Occipital lobe (tissue), 2 donors: ENCODE measurements around the gene ELAVL3. TPM values are rescaled to one million over a fixed set of nuclear protein-coding genes. Genes with fewer than 3 reads are reported as not detected.
"Not testable (repeated sequence)": the region's sequence is repeated elsewhere in the genome, so short reads cannot be mapped to it uniquely, and the experiment has no call there.

Experiments
- DNase-seq: peaks from one replicate; lab custom pipeline; 2025; lab: John Stamatoyannopoulos, UW
- total RNA-seq: library from RNA; depleted of rRNA; stranded (reverse); fragments of >200 nt; gene quantifications from one replicate; pipeline ENCODE4 v1.2.3, GENCODE V29; 2014

ELAVL3 gene
- total RNA-seq, 1 donor from 2014 or later = 105 TPM

DNA sequence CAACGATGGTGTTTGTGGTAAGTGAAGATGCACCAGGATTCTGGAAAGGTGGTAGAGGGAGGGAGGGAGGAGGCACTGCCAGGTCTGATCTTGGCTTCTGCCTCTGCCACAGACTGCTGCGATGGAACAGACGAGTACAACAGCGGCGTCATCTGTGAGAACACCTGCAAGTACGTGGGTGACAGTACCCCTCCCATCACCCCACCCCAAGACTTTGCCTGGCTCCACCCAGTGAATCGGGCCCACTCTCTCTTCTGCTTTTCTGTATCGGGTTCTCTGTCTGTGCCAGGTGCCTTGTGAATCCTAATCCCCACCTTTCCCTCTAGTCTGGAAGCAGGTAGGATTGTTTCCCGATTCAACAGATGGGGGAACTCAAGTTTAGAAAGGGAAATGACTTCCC, 42.9 kb downstream of the ELAVL3 start:
- DNase-seq = no peak

DNA sequence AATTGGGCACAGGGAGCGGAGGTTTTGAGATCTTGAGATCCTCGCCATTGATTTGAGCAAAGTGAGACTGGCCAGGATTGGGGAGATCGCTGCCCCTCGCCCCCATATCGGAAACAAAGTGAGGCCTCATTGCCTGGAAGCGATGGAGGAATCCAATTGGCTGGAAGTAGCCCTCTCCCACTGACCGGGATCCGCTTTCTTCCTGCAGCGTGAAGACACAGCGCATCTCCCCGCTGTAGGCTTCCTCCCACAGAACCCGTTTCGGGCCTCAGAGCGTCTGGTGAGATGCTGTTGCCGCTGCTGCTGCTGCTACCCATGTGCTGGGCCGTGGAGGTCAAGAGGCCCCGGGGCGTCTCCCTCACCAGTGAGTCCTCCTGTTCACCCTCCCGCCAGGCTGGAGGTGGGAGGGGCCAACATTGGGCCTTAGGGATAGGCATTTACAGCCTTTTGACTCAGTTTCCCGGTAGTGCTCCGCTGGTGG, 45.0 kb downstream of the ELAVL3 start:
- no peak for DNase-seq

DNA sequence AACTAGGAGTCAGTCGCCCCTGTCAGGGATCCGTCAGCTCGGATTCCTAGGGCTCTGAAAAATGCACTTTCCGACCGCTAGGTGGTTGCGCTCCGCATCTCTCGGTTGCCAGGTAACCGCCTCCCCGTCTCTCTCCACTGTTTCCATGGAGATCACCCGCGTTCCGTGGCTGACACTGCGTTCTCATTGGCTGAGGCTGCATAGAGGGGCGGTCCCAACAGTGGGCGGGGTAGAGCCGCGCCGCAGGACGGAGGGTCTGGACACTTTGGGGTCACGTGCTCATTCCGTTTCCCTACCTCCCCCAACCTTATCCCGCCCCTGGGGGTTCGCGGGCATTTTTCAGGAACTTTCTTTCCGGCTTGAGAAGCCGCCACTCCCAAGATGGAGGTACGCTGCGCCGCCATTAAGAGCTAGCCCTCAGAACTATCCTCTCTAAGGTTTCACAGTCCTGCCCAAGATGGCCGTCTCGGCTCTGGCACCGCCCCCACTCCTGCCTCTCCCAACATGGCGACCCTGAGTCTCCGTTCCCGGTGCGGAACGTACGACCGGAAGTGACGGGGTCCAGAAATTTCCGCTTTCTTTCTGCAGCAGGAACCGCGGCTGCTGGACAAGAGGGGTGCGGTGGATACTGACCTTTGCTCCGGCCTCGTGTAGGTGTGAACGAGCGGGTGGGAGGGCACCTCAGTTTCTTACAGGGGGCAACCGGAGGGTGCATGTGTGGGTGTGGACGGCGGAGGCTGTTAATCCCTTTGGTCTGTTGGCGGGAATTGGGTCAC, 45.6 kb downstream of the ELAVL3 start, which contains the start of the genes ODAD3 and PRKCSH:
Gene ODAD3, minus strand, starts transcription at position 65 of the 776 bp plus-strand sequence. CDS start 105 bp downstream, outside the sequence.
Gene PRKCSH, plus strand, starts transcription at position 579 of the 776 bp plus-strand sequence. CDS start 483 bp downstream, outside the sequence.
- DNase-seq = peak; percentile 99

DNA sequence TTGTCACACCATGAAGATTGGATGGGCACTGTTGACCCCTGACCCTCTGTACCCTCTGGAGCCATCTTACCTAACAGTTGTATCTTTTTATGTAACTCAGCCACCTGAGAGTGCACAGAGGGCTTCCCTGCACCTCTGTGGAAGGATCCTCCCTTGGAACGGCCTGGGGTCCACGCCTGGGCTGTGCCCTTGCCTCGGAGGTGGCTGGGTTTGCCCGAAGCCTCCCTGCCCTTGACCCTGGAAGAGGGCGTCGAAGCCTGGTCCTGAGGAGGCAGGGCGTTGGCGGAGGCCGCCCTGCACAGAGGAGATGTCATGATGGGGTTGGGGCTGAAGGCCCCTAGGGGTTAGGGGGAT, 46.2 kb downstream of the ELAVL3 start:
- DNase-seq = no peak

DNA sequence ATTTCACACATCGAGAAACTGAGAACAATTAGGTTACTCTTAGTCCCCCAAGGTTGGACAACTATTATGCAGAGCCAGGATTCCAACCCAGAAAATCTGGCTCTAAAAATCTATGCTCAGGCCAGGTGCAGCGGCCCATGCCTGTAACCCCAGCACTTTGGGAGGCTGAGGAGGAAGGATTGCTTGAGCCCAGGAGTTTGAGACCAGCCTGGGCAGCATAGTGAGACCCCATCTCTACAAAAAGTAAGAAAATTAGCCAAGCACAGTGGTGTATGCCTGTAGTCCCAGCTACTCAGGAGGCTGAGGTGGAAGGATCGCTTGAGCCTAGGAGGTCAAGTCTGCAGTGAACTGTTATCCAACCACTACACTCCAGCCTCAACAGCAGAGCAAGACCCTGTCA, 47.3 kb downstream of the ELAVL3 start:
- DNase-seq = not testable (repeated sequence)

DNA sequence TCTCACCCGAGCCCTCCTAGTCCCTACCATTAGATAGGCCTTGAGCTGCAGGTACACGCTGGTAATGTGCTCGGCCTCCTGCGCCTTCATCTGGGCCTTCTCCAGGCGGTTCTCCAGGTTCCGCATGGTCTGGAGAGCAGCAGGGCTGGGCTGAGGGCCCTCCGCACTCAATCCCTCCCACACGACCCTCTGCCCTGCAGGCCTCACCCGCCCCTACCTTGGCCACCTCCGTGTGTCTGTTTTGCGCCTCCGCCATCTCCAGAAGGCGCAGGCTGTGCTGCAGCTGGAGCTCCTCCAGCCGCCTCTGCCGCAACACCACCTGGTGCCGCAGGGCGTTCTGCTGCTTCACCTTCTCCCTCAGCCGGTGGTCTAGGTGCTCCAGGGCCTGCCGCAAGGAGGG, 54.2 kb downstream of the ELAVL3 start:
- DNase-seq = no peak

DNA sequence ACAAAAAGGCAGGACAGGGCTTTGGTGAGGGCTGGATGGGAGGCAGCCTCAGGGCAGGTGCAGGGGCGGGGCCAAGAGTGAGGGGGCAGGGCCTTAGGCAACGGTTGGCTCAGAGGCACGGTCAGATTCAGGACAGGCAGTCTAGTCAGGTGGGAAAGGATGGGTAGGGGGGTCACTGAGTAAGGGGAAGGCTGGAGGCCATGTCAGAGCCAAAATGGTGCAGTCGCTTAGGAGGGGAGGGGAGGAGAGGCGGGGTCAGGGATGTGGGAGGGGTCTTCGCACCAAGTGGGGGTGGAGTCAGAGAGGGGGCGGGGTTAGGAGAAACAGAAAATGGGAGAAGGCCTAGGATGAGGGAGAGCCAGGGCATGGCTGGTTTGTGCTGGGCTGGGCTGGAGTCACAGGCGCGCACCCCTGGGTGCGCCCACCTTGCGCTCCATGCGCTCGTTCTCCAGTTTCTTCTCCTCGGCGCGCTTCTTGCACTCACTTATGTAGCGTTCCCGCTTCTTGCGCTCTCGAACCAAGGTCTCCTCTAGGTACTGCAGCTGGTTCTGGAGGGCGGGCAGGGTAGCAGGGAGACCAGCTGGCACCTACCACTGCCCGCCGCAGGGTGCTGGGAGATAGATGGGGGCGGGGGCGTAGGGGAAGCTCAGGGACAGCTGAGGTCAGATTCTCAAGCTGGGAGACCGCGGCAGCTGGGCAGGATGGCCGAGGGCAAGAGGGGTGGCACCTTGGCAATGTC, 55.0 kb downstream of the ELAVL3 start:
- DNase-seq = no peak

DNA sequence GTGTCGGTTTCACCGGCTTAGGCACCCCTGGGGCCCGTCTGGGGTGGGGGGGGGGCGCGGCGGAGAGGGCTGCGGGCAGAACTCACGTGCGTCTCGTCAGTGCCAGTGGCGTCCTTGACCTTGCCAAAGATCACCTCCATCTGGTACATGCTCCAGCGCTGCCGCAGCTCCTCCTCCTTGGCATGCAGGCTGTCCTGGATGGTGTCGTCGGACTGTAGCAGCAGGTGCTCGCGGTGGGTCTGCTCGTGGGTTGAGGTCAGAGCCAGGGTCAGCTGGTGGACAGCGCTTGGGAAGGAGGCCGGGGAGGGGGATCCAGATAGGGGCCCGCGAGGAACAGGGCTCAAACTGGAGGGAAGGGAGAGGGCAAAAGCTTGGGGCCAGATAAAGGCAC, 57.1 kb downstream of the ELAVL3 start:
- no peak for DNase-seq

DNA sequence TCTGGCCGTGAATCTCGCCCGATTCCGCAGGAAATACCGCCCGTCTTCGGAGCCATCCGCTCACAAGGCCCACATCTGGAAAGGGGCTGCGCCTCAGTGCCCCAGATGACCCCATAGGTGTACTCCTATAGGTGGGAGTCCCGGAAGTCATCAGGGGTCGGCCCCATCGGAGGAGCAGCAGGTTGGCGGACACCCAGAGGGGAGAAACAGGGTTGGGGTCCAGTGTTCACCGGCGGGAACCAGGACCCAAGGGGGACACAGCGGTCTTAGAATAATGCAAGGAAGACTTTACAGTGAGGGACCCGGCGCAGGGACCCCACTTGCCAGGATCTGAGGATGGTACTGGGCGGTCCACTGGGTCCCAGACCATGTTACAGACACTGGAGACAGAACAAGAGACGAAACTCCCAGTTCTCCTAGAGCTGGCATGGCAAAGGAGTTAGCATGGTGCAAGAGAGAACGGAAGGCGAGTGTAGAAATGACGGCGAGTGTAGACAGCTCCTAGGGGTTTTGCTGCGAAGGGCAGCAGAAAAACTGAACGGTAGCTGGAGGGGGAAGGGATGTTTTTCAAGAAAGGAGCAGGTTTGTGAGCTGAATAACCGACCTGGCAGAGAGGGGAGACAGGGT, 57.6 kb downstream of the ELAVL3 start:
- DNase-seq = no peak

DNA sequence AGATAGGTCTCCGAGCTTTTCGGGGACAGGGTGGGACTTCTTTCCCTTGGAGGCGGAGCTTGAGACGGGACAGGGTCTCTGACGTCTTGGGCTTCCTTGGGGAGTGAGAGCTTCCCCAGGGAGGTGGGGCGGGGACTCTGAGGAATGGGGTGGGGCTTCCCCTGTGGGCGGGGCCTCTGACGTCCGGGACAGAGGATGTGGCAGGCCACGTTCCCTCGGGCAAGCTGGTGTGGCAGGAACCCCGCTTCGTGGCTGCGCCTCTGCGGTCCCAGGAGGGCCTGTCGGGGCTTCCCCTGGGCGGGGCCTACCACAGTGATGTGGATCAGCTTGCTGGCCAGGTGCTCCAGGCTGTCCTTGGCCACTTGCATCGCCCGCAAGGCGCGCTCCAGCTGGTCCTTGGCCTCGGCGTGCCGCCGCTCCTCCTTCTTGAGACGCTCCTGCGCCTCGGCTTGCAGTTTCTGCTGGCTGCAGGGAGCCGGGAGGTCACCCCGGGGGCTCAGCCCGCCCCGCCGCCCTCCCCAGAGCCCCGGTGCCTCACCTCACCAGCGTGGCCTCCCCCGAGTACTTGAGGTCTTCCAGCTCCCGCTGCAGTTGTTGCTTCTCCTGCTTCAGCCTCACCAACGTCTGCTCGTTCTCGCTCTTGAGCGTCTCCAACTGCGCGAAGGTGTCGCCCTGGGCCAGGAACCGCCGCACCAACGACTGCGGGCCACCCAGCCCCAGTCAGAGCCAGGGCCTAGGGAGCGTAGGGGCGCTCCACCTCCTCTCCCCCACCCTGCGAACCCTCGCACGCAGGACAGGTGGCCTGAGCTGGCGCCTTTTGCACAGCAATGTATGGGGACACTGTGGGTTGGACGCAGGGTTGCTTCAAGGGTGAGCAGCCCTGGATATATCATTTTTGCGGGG, 58.4 kb downstream of the ELAVL3 start:
- DNase-seq = no peak

DNA sequence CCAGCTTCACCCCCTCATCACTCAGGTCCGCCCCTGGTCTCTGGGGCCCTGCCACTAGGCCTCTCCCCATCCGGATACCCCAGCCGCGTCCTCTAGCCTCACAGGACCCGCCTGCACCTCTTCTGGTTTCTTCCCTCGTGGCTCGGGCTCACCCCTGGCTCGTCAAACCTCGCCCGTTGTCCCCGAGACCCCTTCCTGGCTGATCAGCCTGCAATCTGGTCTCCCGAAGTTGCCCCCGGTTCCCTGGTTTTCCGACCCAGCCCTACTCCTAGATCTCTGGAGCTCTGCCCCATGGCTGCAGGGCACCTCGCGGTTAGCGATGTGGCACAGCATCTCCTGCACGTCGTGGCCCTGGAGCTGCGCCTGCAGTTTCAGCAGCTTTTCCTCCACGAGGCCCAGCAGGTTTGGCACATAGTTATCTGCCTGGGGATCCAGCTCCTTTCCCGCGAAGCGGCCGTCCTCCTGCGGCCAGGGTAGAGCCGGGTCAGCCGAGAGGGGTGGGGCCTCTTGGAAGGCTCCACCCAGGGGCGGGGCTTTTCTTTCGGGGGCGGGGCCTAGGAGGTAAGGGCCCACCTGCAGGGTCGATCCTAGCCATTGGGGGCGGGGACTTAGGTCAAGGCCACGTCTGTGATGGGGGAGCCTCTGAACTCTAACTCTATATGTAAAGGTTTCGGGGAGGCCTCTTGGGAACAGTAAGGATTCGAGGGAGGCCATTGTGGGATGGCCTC, 59.3 kb downstream of the ELAVL3 start:
- no peak for DNase-seq

DNA sequence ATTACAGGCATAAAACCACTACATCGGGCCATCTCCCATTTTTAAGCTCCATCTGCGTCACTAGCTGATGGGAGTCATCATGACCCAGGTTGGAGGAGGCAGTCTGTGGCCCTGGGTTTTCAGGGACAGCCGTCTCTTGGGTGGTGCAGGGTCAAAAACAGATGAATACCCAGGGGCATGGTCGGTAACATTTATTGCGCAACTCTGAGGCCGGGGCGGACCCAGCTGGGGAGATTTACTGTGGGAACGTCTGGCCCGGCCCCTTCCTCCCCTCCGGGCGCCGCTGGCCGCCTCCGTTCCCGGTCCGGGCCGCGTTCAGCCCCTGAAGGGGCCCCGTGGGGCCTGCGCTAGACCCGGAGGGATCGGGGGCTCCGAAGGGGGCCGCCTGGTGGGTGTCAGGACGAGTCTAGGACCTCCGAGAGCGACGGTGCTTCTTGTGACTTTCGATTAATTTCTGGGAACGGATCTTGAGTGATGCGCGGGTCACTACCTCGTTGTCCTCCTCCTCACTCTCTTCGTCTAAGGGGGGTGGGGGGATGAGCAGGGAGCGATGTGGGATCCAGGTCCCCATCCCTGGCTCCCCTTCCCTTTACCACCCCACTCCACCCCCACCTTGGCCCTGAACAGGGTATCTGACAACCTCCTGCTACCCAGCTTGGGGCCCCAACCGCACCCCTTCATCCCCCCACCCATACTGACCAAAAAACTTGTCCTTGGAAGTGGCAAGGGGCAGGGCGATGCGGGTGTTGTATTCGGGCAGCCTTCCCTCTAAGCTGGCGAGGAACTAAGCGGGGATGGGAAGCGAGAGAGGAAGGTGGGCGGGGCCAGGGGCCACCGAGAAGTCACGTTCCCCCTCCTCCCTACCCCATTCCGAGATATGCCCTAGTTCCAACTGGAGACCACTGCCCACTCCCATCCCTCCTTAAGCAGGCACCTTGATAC, 60.1 kb downstream of the ELAVL3 start:
- DNase-seq = no peak

DNA sequence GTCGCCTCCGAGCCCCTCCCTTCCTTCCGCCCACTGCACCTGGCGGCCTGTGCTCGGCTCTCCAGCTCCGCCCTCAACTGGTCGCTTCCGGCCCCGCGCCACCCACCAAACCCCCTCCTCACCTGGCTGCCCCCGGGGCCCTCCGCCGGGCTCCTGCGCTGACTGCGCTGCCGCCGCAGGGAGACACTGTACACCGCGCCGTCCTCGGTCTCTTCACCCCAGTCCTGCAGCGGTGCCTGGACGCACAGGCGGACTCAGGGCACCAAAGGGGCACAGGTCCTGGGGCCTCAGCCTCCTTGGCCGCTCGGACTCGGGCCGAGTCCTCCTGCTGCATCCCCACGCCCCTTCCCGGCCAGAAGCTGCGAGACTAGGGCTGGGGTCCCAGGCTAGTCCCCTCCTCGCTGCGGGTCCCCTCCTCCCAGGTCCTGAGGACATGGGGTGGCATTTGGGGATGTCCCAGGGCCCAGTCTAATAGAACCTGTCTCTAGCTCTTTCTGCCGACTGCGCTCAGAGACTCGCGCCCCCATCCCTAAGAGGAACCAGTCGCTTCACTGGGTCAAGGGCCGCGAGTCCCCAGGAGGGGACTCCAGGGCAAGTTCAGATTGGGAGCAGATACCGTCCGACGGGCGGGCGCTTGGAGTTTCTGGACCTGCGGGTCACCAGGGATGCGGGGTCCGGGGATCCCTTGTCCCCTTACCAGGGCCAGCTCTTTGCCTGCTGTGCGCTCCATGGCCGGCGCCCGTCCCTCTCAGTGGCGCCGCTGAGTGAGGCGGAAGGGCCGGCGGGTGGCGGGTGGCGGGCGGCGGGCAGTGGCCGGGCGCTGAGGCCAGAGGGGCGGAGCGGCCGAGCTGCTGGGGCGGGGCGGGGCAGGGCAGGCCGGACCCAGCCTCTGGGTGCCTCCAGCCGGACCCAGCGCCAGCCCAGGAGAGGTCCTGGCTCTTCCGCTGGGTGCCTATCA, 62.0 kb downstream of the ELAVL3 start, which contains the start of gene RGL3:
Gene RGL3, minus strand, starts transcription at position 766 of the 958 bp plus-strand sequence. Its CDS starts 36 bp downstream, at position 730.
- no peak for DNase-seq

DNA sequence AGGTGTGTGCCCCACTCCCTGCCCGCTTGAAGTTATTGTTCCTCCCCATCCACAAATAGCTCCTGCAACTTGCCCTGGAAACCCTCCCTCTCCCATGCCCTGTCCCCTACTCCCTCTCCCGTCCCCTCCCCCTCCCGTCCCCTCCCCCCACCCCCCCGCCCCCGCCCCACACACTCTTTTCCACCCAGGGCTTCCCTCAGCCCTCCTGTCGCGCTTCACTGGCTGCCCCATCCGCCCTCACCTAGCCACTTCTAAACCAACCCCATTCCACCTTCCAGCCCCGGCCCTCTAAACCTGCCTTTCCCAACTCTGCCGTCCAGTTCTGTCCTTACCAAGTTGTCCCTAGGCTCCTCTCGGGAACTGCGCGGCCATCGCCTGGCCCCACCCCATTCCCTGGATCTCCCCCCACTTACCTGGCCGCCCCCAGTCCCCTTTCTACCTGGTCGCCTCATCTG, 62.7 kb downstream of the ELAVL3 start:
- no peak for DNase-seq

DNA sequence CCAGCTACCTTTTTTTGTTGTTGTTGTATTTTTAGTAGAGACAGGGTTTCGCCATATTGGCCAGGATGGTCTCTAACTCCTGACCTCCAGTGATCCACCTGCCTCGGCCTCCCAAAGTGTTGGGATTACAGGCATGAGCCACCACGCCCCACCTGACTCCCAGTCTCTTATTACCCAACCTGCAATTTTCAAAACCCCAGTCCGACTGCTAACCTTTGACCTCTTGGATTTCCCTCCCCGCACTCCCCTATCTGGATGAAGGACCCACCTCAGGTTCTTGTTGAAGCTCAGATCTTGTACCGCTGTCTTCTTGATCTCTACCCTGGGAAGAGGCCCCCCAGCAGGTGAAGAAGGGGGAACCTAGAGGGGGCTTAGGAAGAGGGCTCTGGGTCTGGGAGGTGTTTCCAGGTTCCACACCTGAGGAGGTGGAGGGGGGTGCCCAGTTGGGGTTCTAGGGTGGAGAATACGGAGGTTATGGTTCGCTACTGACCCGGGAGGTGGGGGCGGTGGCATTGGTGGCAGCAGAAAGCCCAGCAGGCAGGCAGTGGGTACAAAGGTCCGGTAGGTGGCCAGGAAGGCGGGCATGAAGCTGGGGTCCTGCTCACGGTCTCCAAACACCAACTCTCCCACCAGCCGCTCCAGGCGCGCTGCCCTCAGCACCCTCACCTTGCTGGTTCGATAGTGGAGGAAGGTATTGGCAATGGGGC, 64.3 kb downstream of the ELAVL3 start:
- DNase-seq = no peak

DNA sequence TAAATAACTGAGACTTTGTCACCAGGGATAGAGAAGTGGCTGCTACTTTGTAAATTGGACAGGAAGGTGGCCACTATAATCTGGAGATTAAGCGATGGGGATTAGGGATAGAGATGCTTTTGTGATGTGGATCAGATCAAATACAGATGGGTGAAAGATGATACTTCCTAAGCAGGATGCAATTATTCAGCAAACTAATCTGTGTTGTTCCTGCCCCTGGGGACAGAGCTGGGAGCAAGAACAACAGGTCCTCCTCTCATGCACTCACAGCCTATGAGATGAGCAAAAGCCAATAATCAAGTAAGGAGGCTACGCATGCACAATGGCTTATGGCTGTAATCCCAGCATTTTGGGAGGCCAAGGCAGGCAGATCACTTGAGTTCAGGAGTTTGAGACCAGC, 66.3 kb downstream of the ELAVL3 start:
- DNase-seq = no peak

DNA sequence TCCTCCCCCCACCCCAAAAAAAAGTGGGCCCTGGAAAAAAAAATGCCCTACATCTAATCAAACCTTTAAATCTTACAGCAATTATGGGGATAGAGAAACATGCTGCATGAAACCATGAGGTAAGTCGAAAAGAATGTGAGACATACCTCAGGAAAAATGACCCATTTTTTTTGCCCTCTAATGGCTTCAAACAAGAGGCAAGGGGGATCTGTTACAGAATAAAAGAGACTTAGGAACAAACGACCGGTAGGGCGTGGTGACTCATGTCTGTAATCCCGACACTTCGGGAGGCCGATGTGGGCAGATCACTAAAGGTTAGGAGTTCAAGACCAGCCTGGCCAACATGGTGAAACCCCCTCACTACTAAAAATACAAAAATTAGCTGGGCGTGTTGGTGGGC, 70.2 kb downstream of the ELAVL3 start:
- DNase-seq = no peak
